Ovary (tissue), 9 donors: ENCODE measurements around the gene ALK. TPM values are rescaled to one million over a fixed set of nuclear protein-coding genes. Genes with fewer than 3 reads are reported as not detected.

Source experiments
- DNase-seq, 5 donors: peaks; one replicate each; pipeline ENCODE4 v3.0.0-alpha.2; 2019 to 2020
- H3K27ac ChIP-seq, 2 donors: fragments of 200-600 bp; one replicate each; pipeline versions ENCODE4 v1.5.1 to v1.8.0; 2019 to 2022
- H3K27me3 ChIP-seq: fragments of 200-600 bp; one replicate; pipeline ENCODE4 v1.8.0; 2022
- H3K36me3 ChIP-seq: fragments of 200-600 bp; sonication (generic); one replicate; pipeline ENCODE4 v1.5.1; 2019
- H3K4me1 ChIP-seq: one replicate; pipeline ENCODE4 v1.8.1; 2013; ENCODE audit warnings: mild to moderate bottlenecking, moderate library complexity; ENCODE audit not compliant: insufficient read depth
- H3K4me3 ChIP-seq: fragments of 200-600 bp; sonication (generic); one replicate; pipeline ENCODE4 v1.5.1; 2017
- H3K9me3 ChIP-seq, 2 donors: fragments of 200-600 bp in 1 of 2; sonication (generic) in 1 of 2; one replicate each; pipeline versions ENCODE4 v1.5.1 to v1.8.1; 2013 to 2019; ENCODE audit warnings: mild to moderate bottlenecking in 1 of 2, moderate library complexity in 1 of 2
- EP300 ChIP-seq: sonication (generic); formaldehyde crosslinking; IDR thresholded peaks from one replicate; pipeline ENCODE4 v1.6.1; 2017; ENCODE audit warnings: antibody characterized with exemption
- POLR2A ChIP-seq: fragments of 450-650 bp; IDR thresholded peaks from one replicate; pipeline ENCODE4 v1.6.1; 2017; ENCODE audit warnings: antibody characterized with exemption, mild to moderate bottlenecking, moderate library complexity
- WGBS, 3 donors: extraction: QIAGEN DNeasy Blood & Tissue Kit in 1 of 3; methylation state at CpG; one replicate each; pipeline versions ENCODE4 v1.1.5 to v1.1.7; 2013 to 2017; 5-methylcytosine and 5-hydroxymethylcytosine counted together
- intact Hi-C, 4 donors: fragments of 100-400 bp; cut with DNase I; formaldehyde crosslinking; loops; one replicate each; pipeline versions ENCODE4 v1.11.0 to v1.15.1; 2022 to 2023
- polyA plus RNA-seq, 2 donors: library from polyadenylated mRNA; stranded (reverse); fragments of 200-250 nt in 1 of 2; fragments of 350-450 nt in 1 of 2; fragmentation: Illumina TruSeq in 1 of 2; extraction: RNeasy Lipid Tissue Mini Kit (QIAGEN cat#74804) in 1 of 2; gene quantifications; one replicate each; pipeline ENCODE4 v1.2.3, GENCODE V29; 2013 to 2014
- total RNA-seq, 7 donors: library from RNA; depleted of rRNA in 2 of 7; stranded (reverse); fragments of >200 nt in 2 of 7; fragmentation: NEBNext Ultra II Directional in 3 of 7; extraction: Animal tissue kit (Norgen Biotek cat#: 25700) in 3 of 7; gene quantifications; one replicate each; pipeline versions ENCODE4 v1.1.0 to v1.2.4, GENCODE V29; 2016 to 2023
- TF ChIP-seq, protein P1 (sequence below), 3 donors: fragments of 450-650 bp in 2 of 3; fragments of 200-600 bp in 1 of 3; IDR thresholded peaks; one replicate each; pipeline versions ENCODE4 v1.5.1 to v1.8.0; 2016 to 2022; ENCODE audit warnings: antibody characterized with exemption in 3 of 3, mild to moderate bottlenecking in 1 of 3
- donor health status: DM: no; HTN: no; CAD: no; lungs with moderate emphysema.
- donor health status: DM: no; HTN: no; CAD: no.
- donor health status: Bipolar disorder and iron deficiency.
- donor health status: DM: yes; HTN: yes; CAD: no.
- donor health status: DM: no; HTN: no; CAD: no.
- donor health status: DM: yes; HTN: yes; CAD: no.

Gene ALK
- total and polyA plus RNA-seq, 9 donors, result 0.05 to 1.7 (median 0.23) TPM; not detected in 1

- Histone ChIP-seq H3K4me1 (no peaks in the 10 kb centered on the region), H3K27ac (no peak overlapping the region), H3K27me3 (no peaks in the 10 kb centered on the region), H3K36me3 (no peaks in the 10 kb centered on the region), H3K9me3 (no peaks in the 10 kb centered on the region), H3K4me3 (no peak overlapping the region)
- TF ChIP-seq POLR2A, result no peak
- WGBS, 3 donors, result 10 to 18% (median 15%) methylated on average over 1 of the region's 1 CpG
- intact Hi-C loops, result no loop called here
- no peak for DNase-seq
Measured at GRCh38 chr2:29811378-29811777, 110.0 kb downstream of the ALK start.

- Histone ChIP-seq H3K27me3 (no peaks in the 10 kb centered on the region), H3K9me3 (no peaks in the 10 kb centered on the region), H3K36me3 (no peaks in the 10 kb centered on the region), H3K4me1 (no peaks in the 10 kb centered on the region), H3K27ac (no peak overlapping the region), H3K4me3 (no peak overlapping the region)
- DNase-seq, result no peak
- WGBS, 3 donors, result 36 to 59% (median 44%) methylated on average over 4 to 5 of the region's 5 CpGs
- intact Hi-C loops, result no loop called here
- TF ChIP-seq, protein P1, sequence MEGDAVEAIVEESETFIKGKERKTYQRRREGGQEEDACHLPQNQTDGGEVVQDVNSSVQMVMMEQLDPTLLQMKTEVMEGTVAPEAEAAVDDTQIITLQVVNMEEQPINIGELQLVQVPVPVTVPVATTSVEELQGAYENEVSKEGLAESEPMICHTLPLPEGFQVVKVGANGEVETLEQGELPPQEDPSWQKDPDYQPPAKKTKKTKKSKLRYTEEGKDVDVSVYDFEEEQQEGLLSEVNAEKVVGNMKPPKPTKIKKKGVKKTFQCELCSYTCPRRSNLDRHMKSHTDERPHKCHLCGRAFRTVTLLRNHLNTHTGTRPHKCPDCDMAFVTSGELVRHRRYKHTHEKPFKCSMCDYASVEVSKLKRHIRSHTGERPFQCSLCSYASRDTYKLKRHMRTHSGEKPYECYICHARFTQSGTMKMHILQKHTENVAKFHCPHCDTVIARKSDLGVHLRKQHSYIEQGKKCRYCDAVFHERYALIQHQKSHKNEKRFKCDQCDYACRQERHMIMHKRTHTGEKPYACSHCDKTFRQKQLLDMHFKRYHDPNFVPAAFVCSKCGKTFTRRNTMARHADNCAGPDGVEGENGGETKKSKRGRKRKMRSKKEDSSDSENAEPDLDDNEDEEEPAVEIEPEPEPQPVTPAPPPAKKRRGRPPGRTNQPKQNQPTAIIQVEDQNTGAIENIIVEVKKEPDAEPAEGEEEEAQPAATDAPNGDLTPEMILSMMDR (IDR thresholded peaks at IDR 0.05), result no peak
- no peak for TF ChIP-seq POLR2A
- no peak for TF ChIP-seq EP300
Measured at GRCh38 chr2:29810956-29811355, 110.4 kb downstream of the ALK start.

- intact Hi-C loops, result no loop called here
- WGBS, 3 donors, result 61 to 69% (median 62%) methylated on average over 4 of the region's 4 CpGs
- no peak overlapping the region for H3K27ac ChIP-seq
Measured at GRCh38 chr2:29808321-29808720, 113.1 kb downstream of the ALK start.

DNA sequence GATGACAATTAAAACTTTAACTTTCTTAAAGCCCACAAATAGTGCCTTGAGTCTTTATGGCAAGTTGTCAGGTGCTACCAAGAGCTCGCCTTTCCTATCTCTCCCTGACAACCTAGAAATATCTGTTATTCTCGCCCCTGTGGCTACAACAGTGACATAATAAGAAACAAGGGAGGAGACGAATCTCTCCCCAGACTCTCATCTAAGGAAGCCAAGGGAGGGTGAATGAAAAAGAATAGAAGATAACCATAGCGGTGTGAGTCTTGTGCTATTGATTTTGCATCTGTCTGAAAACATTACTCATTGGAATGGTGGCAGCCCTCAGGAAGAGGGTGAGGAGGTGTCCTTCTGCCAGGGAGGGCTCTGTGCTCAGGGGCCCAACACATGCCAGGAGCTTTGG is 114.3 kb downstream of the ALK start:
- Histone ChIP-seq H3K9me3 (no peaks in the 10 kb centered on the region), H3K4me1 (no peaks in the 10 kb centered on the region), H3K27me3 (no peaks in the 10 kb centered on the region), H3K36me3 (no peaks in the 10 kb centered on the region), H3K4me3 (no peak overlapping the region), H3K27ac (no peak overlapping the region)
- 61 to 77% (median 63%) methylated on average over 4 of the region's 4 CpGs for WGBS, 3 donors
- intact Hi-C loops, result no loop called here
- DNase-seq, result no peak
- TF ChIP-seq POLR2A (no peak), EP300 (no peak)
- TF ChIP-seq, protein P1 (IDR thresholded peaks at IDR 0.05), result no peak

More at GRCh38 chr2:29808321-29808720, 113.1 kb downstream of the ALK start:
- H3K36me3 ChIP-seq, result no peaks in the 10 kb centered on the region
- no peaks in the 10 kb centered on the region for H3K4me1 ChIP-seq
- no peak overlapping the region for H3K4me3 ChIP-seq
- no peaks in the 10 kb centered on the region for H3K27me3 ChIP-seq
- no peak for TF ChIP-seq EP300
- TF ChIP-seq POLR2A, result no peak
- TF ChIP-seq, protein P1 (IDR thresholded peaks at IDR 0.05), result no peak
- DNase-seq, result no peak
- H3K9me3 ChIP-seq, result no peaks in the 10 kb centered on the region

DNA sequence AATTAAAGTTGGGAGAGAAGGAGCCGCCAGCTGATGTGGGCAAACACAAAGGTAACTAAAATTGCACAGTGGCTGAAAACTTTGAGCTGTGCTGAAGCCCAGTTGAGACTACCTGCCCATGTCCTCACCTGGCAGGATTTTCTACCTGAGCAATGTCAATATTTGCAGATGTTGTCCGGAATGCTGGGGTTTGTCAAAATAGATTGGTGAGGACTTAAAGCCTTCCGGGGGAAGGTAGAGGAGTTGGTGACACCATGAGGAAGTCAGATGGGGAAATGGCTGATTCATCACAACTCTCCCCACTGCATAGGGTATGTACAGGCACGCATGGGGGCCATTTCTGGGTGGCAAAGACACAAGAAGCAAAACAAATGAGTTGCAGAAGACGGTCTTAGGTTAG is 114.9 kb downstream of the ALK start:
- H3K36me3 ChIP-seq, result no peaks in the 10 kb centered on the region
- H3K27ac ChIP-seq, result no peak overlapping the region
- no peaks in the 10 kb centered on the region for H3K27me3 ChIP-seq
- TF ChIP-seq POLR2A (no peak), EP300 (no peak)
- TF ChIP-seq, protein P1 (IDR thresholded peaks at IDR 0.05), result no peak
- no peak overlapping the region for H3K4me3 ChIP-seq
- H3K9me3 ChIP-seq, result no peaks in the 10 kb centered on the region
- H3K4me1 ChIP-seq, result no peaks in the 10 kb centered on the region
- 89 to 91% (median 90%) methylated on average over 5 of the region's 5 CpGs for WGBS, 3 donors
- DNase-seq, result no peak
- intact Hi-C loops, result no loop called here
